Activated gamma-delta T cell treated with Interleukin-2 at 50 U/mL for 16 hours (primary cell): Measurements from ENCODE around the gene SMAD5.

Source experiments
- DNase-seq: peaks from one replicate; pipeline ENCODE4 v3.0.0-alpha.2; 2020

The SMAD5 gene

GRCh38 chr5:136115183-136115865 is 17.3 kb upstream of the SMAD5 start:
- no peak for DNase-seq

- no peak for DNase-seq
Observed at GRCh38 chr5:136120529-136120928, 12.1 kb upstream of the SMAD5 start.

GRCh38 chr5:136123236-136123768 is 9.3 kb upstream of the SMAD5 start:
- DNase-seq, result no peak

GRCh38 chr5:136127560-136127959 is 5.1 kb upstream of the SMAD5 start:
- DNase-seq, result no peak

GRCh38 chr5:136128481-136128880 is 4.2 kb upstream of the SMAD5 start:
- DNase-seq, result no peak

GRCh38 chr5:136129445-136129844 is 3.2 kb upstream of the SMAD5 start:
- no peak for DNase-seq

- DNase-seq, result no peak
Observed at GRCh38 chr5:136130581-136130980, 2.1 kb upstream of the SMAD5 start.

- no peak for DNase-seq
Observed at GRCh38 chr5:136132087-136132486, 558 bp upstream of the SMAD5 start.

- peak; percentile 8 for DNase-seq
Observed at GRCh38 chr5:136133222-136133921, 727 bp downstream of the SMAD5 start.

GRCh38 chr5:136133922-136134379 is 1.3 kb downstream of the SMAD5 start:
- no peak for DNase-seq

- no peak for DNase-seq
Observed at GRCh38 chr5:136134653-136135052, 2.0 kb downstream of the SMAD5 start.

GRCh38 chr5:136135536-136135935 is 2.9 kb downstream of the SMAD5 start:
- DNase-seq, result no peak

GRCh38 chr5:136137497-136138220 is 5.0 kb downstream of the SMAD5 start:
- DNase-seq, result no peak

GRCh38 chr5:136141561-136141960 is 8.9 kb downstream of the SMAD5 start:
- DNase-seq, result no peak

- no peak for DNase-seq
Observed at GRCh38 chr5:136143312-136143711, 10.7 kb downstream of the SMAD5 start.

GRCh38 chr5:136143763-136144162 is 11.1 kb downstream of the SMAD5 start:
- DNase-seq, result no peak

GRCh38 chr5:136145030-136145429 is 12.4 kb downstream of the SMAD5 start:
- no peak for DNase-seq

GRCh38 chr5:136146201-136146600 is 13.6 kb downstream of the SMAD5 start:
- DNase-seq, result no peak

- DNase-seq, result no peak
Observed at GRCh38 chr5:136147632-136148031, 15.0 kb downstream of the SMAD5 start.

GRCh38 chr5:136149891-136150290 is 17.2 kb downstream of the SMAD5 start:
- DNase-seq, result no peak

- no peak for DNase-seq
Observed at GRCh38 chr5:136153581-136154236, 21.1 kb downstream of the SMAD5 start.

- DNase-seq, result no peak
Observed at GRCh38 chr5:136155078-136155477, 22.4 kb downstream of the SMAD5 start.

GRCh38 chr5:136155761-136156160 is 23.1 kb downstream of the SMAD5 start:
- DNase-seq, result no peak
